GM19035 (cell line): ENCODE results near the gene VCX.
"Not testable (repeated sequence)": the region's sequence is repeated elsewhere in the genome, so short reads cannot be mapped to it uniquely, and the experiment has no call there.

ENCODE experiments used
- ATAC-seq: cut with Tn5 transposase; IDR thresholded peaks from one replicate; pipeline ENCODE4 v1.9.1; 2021; ENCODE audit not compliant: unreplicated experiment

Gene VCX

GRCh38 chrX:7842871-7843270, at the start of gene VCX:
Gene VCX, plus strand, starts transcription at chrX:7843171. Its CDS starts 33 bp downstream, at chrX:7843204.
- not testable (repeated sequence) for ATAC-seq

- ATAC-seq: no peak
These were observed 44.6 kb upstream of the VCX start for GRCh38 chrX:7798327-7798726.

GRCh38 chrX:7801711-7802110, 41.3 kb upstream of the VCX start:
- no peak for ATAC-seq

GRCh38 chrX:7815166-7815805, 27.7 kb upstream of the VCX start:
- ATAC-seq: no peak

GRCh38 chrX:7828594-7828993, 14.4 kb upstream of the VCX start:
- ATAC-seq: no peak

GRCh38 chrX:7841084-7841805, 1.7 kb upstream of the VCX start:
- ATAC-seq: no peak

- ATAC-seq: no peak
These were observed 9.2 kb downstream of the VCX start for GRCh38 chrX:7852166-7852565.

GRCh38 chrX:7872042-7872441, 29.1 kb downstream of the VCX start:
- ATAC-seq: no peak

GRCh38 chrX:7876957-7877356, 34.0 kb downstream of the VCX start:
- ATAC-seq: no peak

- ATAC-seq: no peak
These were observed 46.2 kb downstream of the VCX start for GRCh38 chrX:7889135-7889534.

- ATAC-seq: no peak
These were observed 46.7 kb downstream of the VCX start for GRCh38 chrX:7889680-7890079.

- no peak for ATAC-seq
These were observed 49.0 kb downstream of the VCX start for GRCh38 chrX:7891928-7892327.
